GM21825 (cell line): ENCODE results near the gene BRD4.

Source experiments
- ATAC-seq: cut with Tn5 transposase; IDR thresholded peaks from one replicate; pipeline ENCODE4 v1.9.1; 2021; ENCODE audit warnings: mild to moderate bottlenecking, moderate library complexity; ENCODE audit not compliant: unreplicated experiment

BRD4 gene

GRCh38 chr19:15268928-15269253 is 63.4 kb downstream of the BRD4 start:
- no peak for ATAC-seq

- ATAC-seq = no peak
These were observed 64.0 kb downstream of the BRD4 start for GRCh38 chr19:15268192-15268927.

GRCh38 chr19:15266683-15267082 is 65.7 kb downstream of the BRD4 start:
- ATAC-seq = no peak

GRCh38 chr19:15265850-15266248 is 66.5 kb downstream of the BRD4 start:
- no peak for ATAC-seq

GRCh38 chr19:15265214-15265849 is 67.0 kb downstream of the BRD4 start:
- ATAC-seq = no peak

GRCh38 chr19:15264933-15265206 is 67.5 kb downstream of the BRD4 start:
- no peak for ATAC-seq

- no peak for ATAC-seq
These were observed 68.0 kb downstream of the BRD4 start for GRCh38 chr19:15264061-15264932.

- no peak for ATAC-seq
These were observed 68.9 kb downstream of the BRD4 start for GRCh38 chr19:15263361-15263985.

GRCh38 chr19:15262011-15262410 is 70.3 kb downstream of the BRD4 start:
- no peak for ATAC-seq

GRCh38 chr19:15260939-15261338 is 71.4 kb downstream of the BRD4 start:
- ATAC-seq = no peak

- no peak for ATAC-seq
These were observed 72.4 kb downstream of the BRD4 start for GRCh38 chr19:15259907-15260306.

GRCh38 chr19:15257782-15258181 is 74.6 kb downstream of the BRD4 start:
- ATAC-seq = no peak

GRCh38 chr19:15256708-15257331 is 75.5 kb downstream of the BRD4 start:
- no peak for ATAC-seq

GRCh38 chr19:15255359-15255990 is 76.9 kb downstream of the BRD4 start:
- no peak for ATAC-seq

- ATAC-seq = no peak
These were observed 77.8 kb downstream of the BRD4 start for GRCh38 chr19:15254547-15254946.

- ATAC-seq = no peak
These were observed 78.8 kb downstream of the BRD4 start for GRCh38 chr19:15253513-15253912.

GRCh38 chr19:15253061-15253460 is 79.3 kb downstream of the BRD4 start:
- no peak for ATAC-seq

GRCh38 chr19:15252398-15253018 is 79.8 kb downstream of the BRD4 start:
- ATAC-seq = no peak

GRCh38 chr19:15251749-15252397 is 80.5 kb downstream of the BRD4 start:
- no peak for ATAC-seq
